Body of pancreas (tissue), 4 donors: ENCODE data around the gene DLG2.

Experiments used
- POLR2A ChIP-seq, 3 donors: fragments of 450-650 bp; IDR thresholded peaks; one replicate each; pipeline ENCODE4 v1.6.1; 2016; ENCODE audit warnings: antibody characterized with exemption in 3 of 3, mild to moderate bottlenecking in 2 of 3
- TF ChIP-seq, protein P1 (sequence below), 7 experiments: fragments of 450-650 bp in 4 of 7; fragments of 200-600 bp in 3 of 7; sonication (generic) in 3 of 7; IDR thresholded peaks; one replicate each; pipeline ENCODE4 v1.5.1; 2016 to 2019; ENCODE audit warnings: antibody characterized with exemption in 7 of 7

DNA sequence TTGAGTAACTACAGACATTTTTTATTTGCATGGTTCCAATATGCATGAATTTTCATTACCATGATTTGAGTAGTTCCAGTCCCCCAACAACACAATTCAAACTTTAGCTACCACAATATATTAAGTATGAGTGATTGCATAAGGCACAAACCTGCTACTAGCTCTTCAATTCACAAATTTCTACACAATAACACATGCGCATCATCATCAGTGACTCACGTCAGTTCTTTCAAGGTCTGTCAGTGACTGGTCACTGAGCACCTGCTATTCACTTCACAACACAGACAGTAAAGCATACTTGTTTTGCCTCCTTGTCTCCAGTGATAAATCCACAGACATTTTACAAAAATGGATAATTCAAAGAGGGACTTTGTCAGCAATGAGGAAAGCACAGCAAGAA is 1905.9 kb downstream of the DLG2 start:
- TF ChIP-seq, protein P1, sequence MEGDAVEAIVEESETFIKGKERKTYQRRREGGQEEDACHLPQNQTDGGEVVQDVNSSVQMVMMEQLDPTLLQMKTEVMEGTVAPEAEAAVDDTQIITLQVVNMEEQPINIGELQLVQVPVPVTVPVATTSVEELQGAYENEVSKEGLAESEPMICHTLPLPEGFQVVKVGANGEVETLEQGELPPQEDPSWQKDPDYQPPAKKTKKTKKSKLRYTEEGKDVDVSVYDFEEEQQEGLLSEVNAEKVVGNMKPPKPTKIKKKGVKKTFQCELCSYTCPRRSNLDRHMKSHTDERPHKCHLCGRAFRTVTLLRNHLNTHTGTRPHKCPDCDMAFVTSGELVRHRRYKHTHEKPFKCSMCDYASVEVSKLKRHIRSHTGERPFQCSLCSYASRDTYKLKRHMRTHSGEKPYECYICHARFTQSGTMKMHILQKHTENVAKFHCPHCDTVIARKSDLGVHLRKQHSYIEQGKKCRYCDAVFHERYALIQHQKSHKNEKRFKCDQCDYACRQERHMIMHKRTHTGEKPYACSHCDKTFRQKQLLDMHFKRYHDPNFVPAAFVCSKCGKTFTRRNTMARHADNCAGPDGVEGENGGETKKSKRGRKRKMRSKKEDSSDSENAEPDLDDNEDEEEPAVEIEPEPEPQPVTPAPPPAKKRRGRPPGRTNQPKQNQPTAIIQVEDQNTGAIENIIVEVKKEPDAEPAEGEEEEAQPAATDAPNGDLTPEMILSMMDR (IDR thresholded peaks at IDR 0.05): no peak
- no peak for TF ChIP-seq POLR2A (IDR thresholded peaks at IDR 0.05)
